IMR-90 (cell line): Measurements from ENCODE around the gene NCAPH2. TPM values are rescaled to one million over a fixed set of nuclear protein-coding genes. Genes with fewer than 3 reads are reported as not detected.

Source experiments
- ATAC-seq: fragments of 200-7000 bp; cut with Tn5 transposase; 2 replicates; pipeline ENCODE4 v1.9.1; 2020; ENCODE audit warnings: low read depth, mild to moderate bottlenecking, moderate library complexity
- BruUV-seq: library from RNA; stranded (reverse); fragments of 400-500 nt; replicated peaks from 2 replicates; lab custom pipeline; 2021; lab: Mats Ljungman, UMichigan
- CTCF ChIA-PET: fragments of 300-600 bp; formaldehyde crosslinking; extraction: SDS; loops from one replicate; lab custom pipeline; 2021; ENCODE audit warnings: antibody characterized with exemption; lab: Yijun Ruan, JAX
- POLR2A ChIA-PET: fragments of 300-600 bp; sonication (Branson Sonifier 250); formaldehyde crosslinking; loops from one replicate; lab custom pipeline; 2022; ENCODE audit warnings: antibody characterized with exemption; ENCODE audit not compliant: unreplicated experiment; lab: Charles Lee
- DNase-seq: peaks from one replicate; pipeline ENCODE4 v3.0.0; 2013
- H2AFZ ChIP-seq: replicated peaks from 2 replicates; pipeline ENCODE3; 2013; ENCODE audit warnings: low read length, mild to moderate bottlenecking; ENCODE audit not compliant: poor library complexity
- H2AK5ac ChIP-seq: 2 replicates; pipeline ENCODE4 v1.6.1; 2013; ENCODE audit warnings: low read depth, low read length, inconsistent platforms
- H2AK9ac ChIP-seq: replicated peaks from 2 replicates; pipeline ENCODE3; 2013; ENCODE audit warnings: mild to moderate bottlenecking, low read depth, low read length, moderate library complexity; ENCODE audit not compliant: poor library complexity
- H2BK120ac ChIP-seq: 2 replicates; pipeline ENCODE4 v1.6.1; 2013; ENCODE audit warnings: low read depth, low read length, inconsistent platforms
- H2BK15ac ChIP-seq: 3 replicates; pipeline ENCODE4 v1.6.1; 2013; ENCODE audit warnings: low read depth, low read length, inconsistent platforms
- H2BK20ac ChIP-seq: 2 replicates; pipeline ENCODE4 v1.6.1; 2013; ENCODE audit warnings: low read depth, mild to moderate bottlenecking, inconsistent platforms, low read length, moderate library complexity
- H2BK5ac ChIP-seq: 2 replicates; pipeline ENCODE4 v1.6.1; 2013; ENCODE audit warnings: mild to moderate bottlenecking, low read depth, low read length, inconsistent platforms; ENCODE audit not compliant: poor library complexity, severe bottlenecking
- H3K14ac ChIP-seq: replicated peaks from 2 replicates; pipeline ENCODE4 v1.6.1; 2013; ENCODE audit warnings: low read depth, low read length, inconsistent platforms
- H3K18ac ChIP-seq: 2 replicates; pipeline ENCODE4 v1.6.1; 2013; ENCODE audit warnings: low read depth, low read length, control low read depth
- H3K23ac ChIP-seq: 2 replicates; pipeline ENCODE4 v1.6.1; 2013; ENCODE audit warnings: low read depth, low read length, inconsistent platforms
- H3K27ac ChIP-seq: 2 replicates; pipeline ENCODE4 v1.5.1; 2013; ENCODE audit warnings: mild to moderate bottlenecking, control low read depth, low read length; ENCODE audit not compliant: insufficient read depth
- H3K27me3 ChIP-seq: 2 replicates; pipeline ENCODE4 v1.6.1; 2013; ENCODE audit warnings: low read length; ENCODE audit not compliant: control insufficient read depth, insufficient read depth
- H3K36me3 ChIP-seq: 2 replicates; pipeline ENCODE4 v1.6.1; 2013; ENCODE audit warnings: low read length, mixed read lengths; ENCODE audit not compliant: control insufficient read depth, insufficient read depth
- H3K4ac ChIP-seq: 2 replicates; pipeline ENCODE4 v1.6.1; 2013; ENCODE audit warnings: low read depth, low read length, inconsistent platforms
- H3K4me1 ChIP-seq: 2 replicates; pipeline ENCODE4 v1.6.1; 2013; ENCODE audit warnings: low read length, mixed read lengths; ENCODE audit not compliant: control insufficient read depth, insufficient read depth
- H3K4me2 ChIP-seq: 2 replicates; pipeline ENCODE4 v1.6.1; 2013; ENCODE audit warnings: low read depth, mild to moderate bottlenecking, control low read depth, low read length, moderate library complexity
- H3K4me3 ChIP-seq: 2 replicates; pipeline ENCODE4 v1.5.1; 2013; ENCODE audit warnings: low read depth, mild to moderate bottlenecking, control low read depth, low read length, moderate library complexity; ENCODE audit not compliant: insufficient read depth
- H3K56ac ChIP-seq: 2 replicates; pipeline ENCODE4 v1.6.1; 2013; ENCODE audit warnings: low read length, inconsistent platforms; ENCODE audit not compliant: insufficient read depth; ENCODE audit errors: extremely low read depth
- H3K79me1 ChIP-seq, 2 experiments: 2 replicates each; pipeline ENCODE4 v1.6.1; 2013; ENCODE audit warnings: low read length in 2 of 2, inconsistent platforms in 1 of 2, low read depth in 1 of 2
- H3K9ac ChIP-seq: 2 replicates; pipeline ENCODE4 v1.6.1; 2013; ENCODE audit warnings: low read depth, low read length, control low read depth
- H3K9me1 ChIP-seq: 2 replicates; pipeline ENCODE4 v1.6.1; 2013; ENCODE audit warnings: low read length, inconsistent platforms; ENCODE audit not compliant: insufficient read depth
- H3K9me3 ChIP-seq: 2 replicates; pipeline ENCODE4 v1.6.1; 2013; ENCODE audit warnings: low read length; ENCODE audit not compliant: control insufficient read depth, insufficient read depth
- H4K20me1 ChIP-seq: 2 replicates; pipeline ENCODE4 v1.6.1; 2013; ENCODE audit warnings: low read length, inconsistent platforms; ENCODE audit not compliant: insufficient read depth
- H4K5ac ChIP-seq: 2 replicates; pipeline ENCODE4 v1.6.1; 2013; ENCODE audit warnings: mild to moderate bottlenecking, low read depth, low read length, control low read depth
- H4K8ac ChIP-seq, 2 experiments: 2 replicates each; pipeline ENCODE4 v1.6.1; 2013; ENCODE audit warnings: low read depth in 2 of 2, low read length in 2 of 2, control low read depth in 1 of 2, inconsistent platforms in 1 of 2
- H4K91ac ChIP-seq: 2 replicates; pipeline ENCODE4 v1.6.1; 2013; ENCODE audit warnings: low read depth, low read length, inconsistent platforms; ENCODE audit not compliant: insufficient read depth
- BHLHE40 ChIP-seq: fragments of 150-350 bp; IDR thresholded peaks from 2 replicates; pipeline ENCODE4 v1.6.1; 2016; ENCODE audit warnings: mild to moderate bottlenecking, low read depth, low read length
- CEBPB ChIP-seq: IDR thresholded peaks from 2 replicates; pipeline ENCODE4 v1.6.1; 2012; ENCODE audit warnings: low read depth, low read length, improper control_type of control experiment
- CHD1 ChIP-seq: IDR thresholded peaks from 2 replicates; pipeline ENCODE4 v1.6.1; 2012; ENCODE audit warnings: low read depth, low read length, improper control_type of control experiment
- CTCF ChIP-seq: conservative IDR thresholded peaks from 2 replicates; pipeline ENCODE4 v1.5.1; 2012; ENCODE audit warnings: mild to moderate bottlenecking, low read depth, low read length, improper control_type of control experiment
- ELK1 ChIP-seq: fragments of 150-350 bp; IDR thresholded peaks from 2 replicates; pipeline ENCODE4 v1.6.1; 2016; ENCODE audit warnings: low read depth, mild to moderate bottlenecking, low read length, moderate library complexity, borderline replicate concordance
- FOS ChIP-seq: fragments of 150-350 bp; IDR thresholded peaks from 2 replicates; pipeline ENCODE4 v1.6.1; 2016; ENCODE audit warnings: low read depth, low read length
- MAFK ChIP-seq: IDR thresholded peaks from 2 replicates; pipeline ENCODE4 v1.6.1; 2012; ENCODE audit warnings: low read depth, low read length, improper control_type of control experiment
- MAZ ChIP-seq: IDR thresholded peaks from 2 replicates; pipeline ENCODE4 v1.6.1; 2012; ENCODE audit warnings: low read depth, mild to moderate bottlenecking, low read length, improper control_type of control experiment, moderate library complexity, borderline replicate concordance
- MXI1 ChIP-seq: IDR thresholded peaks from 2 replicates; pipeline ENCODE4 v1.6.1; 2012; ENCODE audit warnings: low read depth, mild to moderate bottlenecking, low read length, moderate library complexity, borderline replicate concordance
- NFE2L2 ChIP-seq: fragments of 150-350 bp; IDR thresholded peaks from 2 replicates; pipeline ENCODE4 v1.6.1; 2016; ENCODE audit warnings: low read depth, mild to moderate bottlenecking, low read length
- POLR2A ChIP-seq: IDR thresholded peaks from 2 replicates; pipeline ENCODE4 v1.6.1; 2012; ENCODE audit warnings: mild to moderate bottlenecking, low read depth, low read length
- RAD21 ChIP-seq: IDR thresholded peaks from 2 replicates; pipeline ENCODE4 v1.6.1; 2012; ENCODE audit warnings: low read length, improper control_type of control experiment
- RCOR1 ChIP-seq: IDR thresholded peaks from 2 replicates; pipeline ENCODE4 v1.6.1; 2012; ENCODE audit warnings: mild to moderate bottlenecking, low read length, improper control_type of control experiment; ENCODE audit not compliant: insufficient replicate concordance
- RFX5 ChIP-seq: IDR thresholded peaks from 2 replicates; pipeline ENCODE4 v1.8.0; 2012; ENCODE audit warnings: low read depth, mild to moderate bottlenecking, low read length, moderate library complexity
- SMC3 ChIP-seq: fragments of 150-350 bp; IDR thresholded peaks from 2 replicates; pipeline ENCODE4 v1.6.1; 2016; ENCODE audit warnings: low read depth, mild to moderate bottlenecking, antibody characterized with exemption, low read length, moderate library complexity
- USF2 ChIP-seq: fragments of 150-350 bp; IDR thresholded peaks from 2 replicates; pipeline ENCODE4 v1.6.1; 2017; ENCODE audit warnings: mild to moderate bottlenecking, antibody characterized with exemption, low read length, low read depth
- whole genome bisulfite sequencing, 2 experiments: methylation state at CpG; one replicate each; pipeline versions ENCODE4 v1.1.5 to v1.1.7; 2013; ENCODE audit warnings: missing lambda C conversion rate in 2 of 2; ENCODE audit not compliant: insufficient read length in 1 of 2; ENCODE audit errors: extremely low coverage in 2 of 2; 5-methylcytosine and 5-hydroxymethylcytosine counted together
- dilution Hi-C: fragments of 300-500 bp; cut with HindIII; formaldehyde crosslinking; loops from one replicate; pipeline ENCODE4 v1.14.3; 2018; ENCODE audit warnings: low sequenced_read_pairs; ENCODE audit not compliant: unreplicated experiment
- in situ Hi-C: fragments of 300-500 bp; cut with MboI; formaldehyde crosslinking; loops from 3 replicates; pipeline ENCODE4 v1.14.3; 2019; ENCODE audit warnings: low sequenced_read_pairs, inconsistent platforms, mixed read lengths
- intact Hi-C: fragments of 100-400 bp; cut with micrococcal nuclease; formaldehyde crosslinking; loops from 2 replicates; pipeline ENCODE4 v1.10.0; 2022
- polyA plus RNA-seq, 3 experiments: library from polyadenylated mRNA; depleted of rRNA; stranded (reverse); fragments of >200 nt; gene quantifications; 2 replicates each; pipeline ENCODE4 v1.2.3, GENCODE V29; 2012; ENCODE audit warnings: low replicate concordance in 1 of 3
- total RNA-seq: library from RNA; depleted of rRNA; stranded (reverse); fragments of >200 nt; gene quantifications from 2 replicates; pipeline ENCODE4 v1.2.3, GENCODE V29; 2012

NCAPH2 gene
- total and polyA plus RNA-seq, 2 of the 4 experiments (the other 2 are of a cell fraction), result 30.2 to 38.5 TPM

GRCh38 chr22:50477923-50478322, 30.1 kb upstream of the NCAPH2 start:
- no peak overlapping the region for H3K4me3 ChIP-seq
- H2BK15ac ChIP-seq, result no peak overlapping the region
- H3K27ac ChIP-seq, result no peak overlapping the region
- dilution Hi-C loops (no loop called here), intact Hi-C loops (no loop called here), in situ Hi-C loops (no loop called here)
- H3K56ac ChIP-seq, result no peak overlapping the region
- ChIA-PET POLR2A (no interaction called here), CTCF (no interaction called here)
- WGBS, 2 experiments, result 94% methylated on average over 6 of the region's 12 CpGs; no CpG with 5 or more reads in 1 of the 2 experiments
- H2AK5ac ChIP-seq, result no peak overlapping the region
- H4K5ac ChIP-seq, result no peak overlapping the region
- no peak overlapping the region for H3K14ac ChIP-seq
- peaks cover 2% of the 10 kb centered on the region; the same call in 1 of the 2 replicates for H3K36me3 ChIP-seq
- DNase-seq, result no peak
- no peak overlapping the region for H3K4ac ChIP-seq
- H3K18ac ChIP-seq, result no peak overlapping the region
- H2BK5ac ChIP-seq, result no peak overlapping the region
- peaks cover 5% of the 10 kb centered on the region for H3K9me1 ChIP-seq
- no peak overlapping the region for H4K8ac ChIP-seq
- BruUV-seq, result no TSS peak
- no peak overlapping the region for H2AK9ac ChIP-seq
- peaks cover 21% of the 10 kb centered on the region for H3K27me3 ChIP-seq
- peaks cover 3 to 15% of the 10 kb centered on the region in 2 experiments; a peak in 3 of 4 replicates for H3K79me1 ChIP-seq
- H3K9me3 ChIP-seq, result no peaks in the 10 kb centered on the region
- H2BK20ac ChIP-seq, result no peak overlapping the region
- H3K23ac ChIP-seq, result no peak overlapping the region
- no peak overlapping the region for H3K9ac ChIP-seq
- H3K4me1 ChIP-seq, result peaks cover 10% of the 10 kb centered on the region
- H3K4me2 ChIP-seq, result no peak overlapping the region
- H2BK120ac ChIP-seq, result no peak overlapping the region
- H2AFZ ChIP-seq, result no peak overlapping the region
- TF ChIP-seq ELK1 (no peak), RFX5 (no peak), SMC3 (no peak), USF2 (no peak), NFE2L2 (no peak), RAD21 (no peak), POLR2A (no peak), RCOR1 (no peak), CTCF (no peak), BHLHE40 (no peak), FOS (no peak), MAFK (no peak), MAZ (no peak), CEBPB (no peak), CHD1 (no peak), MXI1 (no peak)
- ATAC-seq, result no peak
- H4K91ac ChIP-seq, result no peak overlapping the region
- H4K20me1 ChIP-seq, result peaks cover 14% of the 10 kb centered on the region
